ENCODE data around the gene ZNF665.

GRCh38 chr19:53131727-53132126 is 61.4 kb downstream of the ZNF665 start:
- TF ChIP-seq MAX (IDR thresholded peaks at IDR 0.05; ENCODE audit: insufficient read depth, insufficient read length) (no peak), POLR2AphosphoS5 (IDR thresholded peaks at IDR 0.05; ENCODE audit: insufficient read depth, low read depth, low read length) (no peak)

Data from endothelial cell of umbilical vein (primary cell).